HG03139 (cell line): ENCODE measurements around the gene WSB2.
"Not testable (repeated sequence)": the region's sequence is repeated elsewhere in the genome, so short reads cannot be mapped to it uniquely, and the experiment has no call there.

Experiments
- ATAC-seq: cut with Tn5 transposase; IDR thresholded peaks from one replicate; pipeline ENCODE4 v1.9.1; 2021; ENCODE audit not compliant: unreplicated experiment

The WSB2 gene

GRCh38 chr12:117999806-118000205 lies 61.2 kb downstream of the WSB2 start:
- not testable (repeated sequence) for ATAC-seq

- no peak for ATAC-seq
These were observed 62.3 kb downstream of the WSB2 start for GRCh38 chr12:117998719-117999118.

DNA sequence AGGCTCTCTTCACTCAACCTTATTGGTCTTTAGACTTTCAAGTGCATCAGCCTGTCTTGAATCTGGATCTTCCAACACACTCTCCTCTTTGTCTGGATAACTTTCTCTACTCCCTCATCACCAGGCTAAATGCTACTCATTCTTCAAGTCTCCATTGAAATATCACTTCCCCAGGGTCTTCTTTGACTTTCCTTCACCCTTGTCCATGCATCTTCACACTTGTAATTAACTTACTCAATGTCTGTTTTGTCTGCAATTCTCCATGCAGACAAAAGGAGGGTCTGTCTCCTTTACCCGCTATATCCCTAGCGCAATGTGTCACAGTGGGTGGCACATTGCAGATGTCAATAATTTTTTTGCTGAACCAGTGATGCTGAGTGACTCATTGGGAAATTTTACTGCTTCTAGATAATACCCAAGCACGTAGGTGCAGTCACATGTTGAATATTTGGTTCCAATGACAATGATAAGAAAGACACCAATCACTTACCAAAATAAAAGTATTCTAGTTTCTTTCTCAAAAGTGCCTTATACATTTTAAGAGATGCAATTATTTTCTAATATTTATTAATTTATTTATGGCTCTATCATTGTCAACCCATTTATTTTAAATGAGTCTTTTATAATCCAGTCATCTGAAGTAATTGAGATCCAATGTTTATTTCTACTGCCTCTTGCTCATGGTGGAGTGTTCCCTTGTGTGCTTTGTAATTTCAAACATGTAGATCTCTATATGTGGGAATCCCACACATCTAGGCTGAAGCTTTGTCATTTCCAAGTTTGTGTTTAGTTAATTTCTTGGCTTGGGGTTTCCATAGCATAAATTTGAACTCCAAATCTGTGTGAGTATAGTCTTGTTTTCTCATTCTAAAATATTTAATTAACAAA lies 66.2 kb downstream of the WSB2 start:
- ATAC-seq, result no peak

DNA sequence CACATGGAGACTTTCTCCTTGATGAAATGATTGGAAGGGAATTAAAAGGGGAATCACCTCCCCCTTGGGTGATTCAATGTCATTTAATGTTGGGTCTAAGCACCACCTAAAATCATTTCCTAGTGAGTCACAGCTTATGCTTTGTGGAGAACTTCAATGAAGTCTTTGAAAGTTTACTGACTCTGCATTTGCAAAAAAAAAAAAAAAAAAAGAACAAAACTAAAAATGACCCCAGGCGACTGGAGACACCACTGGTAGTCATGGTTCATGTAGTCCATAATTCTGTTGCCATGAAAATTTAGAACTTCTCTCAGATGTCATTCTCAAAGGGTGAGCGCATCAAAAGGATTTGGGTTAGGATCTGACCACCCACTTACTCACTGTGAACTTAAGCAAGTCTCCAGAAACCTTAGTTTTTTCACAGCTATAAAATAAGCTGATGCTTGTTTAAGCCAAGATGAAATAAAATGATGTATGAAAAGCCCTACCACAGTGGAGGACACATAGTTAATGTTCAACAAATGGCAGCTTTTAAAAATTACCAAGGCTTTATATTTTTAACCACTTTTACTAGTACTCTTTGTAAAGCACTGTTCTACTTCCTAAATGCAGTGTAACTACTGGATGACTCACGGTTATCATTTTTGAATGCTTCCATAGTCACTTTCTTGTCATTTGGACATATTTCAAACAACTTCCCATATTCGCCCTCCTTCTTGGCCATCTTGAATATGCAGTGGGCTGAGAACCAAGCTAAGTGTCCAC lies 74.1 kb downstream of the WSB2 start:
- no peak for ATAC-seq

DNA sequence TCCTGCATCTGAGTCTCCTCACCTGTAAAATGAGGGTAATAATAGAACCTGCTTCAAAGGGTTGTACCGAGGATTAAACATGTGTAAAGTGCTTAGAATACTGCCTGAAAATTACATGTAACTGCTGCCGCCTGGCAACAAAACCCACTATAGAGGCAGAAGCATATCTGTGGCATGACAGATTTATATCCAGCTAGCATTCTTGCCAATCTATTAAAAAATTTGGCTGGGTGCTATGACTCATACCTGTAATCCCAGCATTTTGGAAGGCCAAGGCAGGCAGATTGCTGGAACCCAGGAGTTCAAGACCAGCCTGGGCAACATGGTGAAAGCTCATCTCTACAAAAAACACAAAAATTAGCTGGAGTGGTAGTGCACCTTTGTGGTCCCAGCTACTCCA lies 75.8 kb downstream of the WSB2 start:
- ATAC-seq, result no peak
